GM19455 (cell line): ENCODE results near the gene GTF3A.
"Not testable (repeated sequence)": the region's sequence is repeated elsewhere in the genome, so short reads cannot be mapped to it uniquely, and the experiment has no call there.

Experiments
- ATAC-seq: cut with Tn5 transposase; IDR thresholded peaks from one replicate; pipeline ENCODE4 v1.9.1; 2021; ENCODE audit not compliant: unreplicated experiment

Gene GTF3A

GRCh38 chr13:27424246-27425157 is at the start of gene GTF3A:
Gene GTF3A, plus strand, starts transcription at chr13:27424619.
- peak; percentile 69 for ATAC-seq

- no peak for ATAC-seq
Observed at GRCh38 chr13:27374650-27375049, 49.8 kb upstream of the GTF3A start.

GRCh38 chr13:27375686-27376326 is 48.6 kb upstream of the GTF3A start:
- no peak for ATAC-seq

DNA sequence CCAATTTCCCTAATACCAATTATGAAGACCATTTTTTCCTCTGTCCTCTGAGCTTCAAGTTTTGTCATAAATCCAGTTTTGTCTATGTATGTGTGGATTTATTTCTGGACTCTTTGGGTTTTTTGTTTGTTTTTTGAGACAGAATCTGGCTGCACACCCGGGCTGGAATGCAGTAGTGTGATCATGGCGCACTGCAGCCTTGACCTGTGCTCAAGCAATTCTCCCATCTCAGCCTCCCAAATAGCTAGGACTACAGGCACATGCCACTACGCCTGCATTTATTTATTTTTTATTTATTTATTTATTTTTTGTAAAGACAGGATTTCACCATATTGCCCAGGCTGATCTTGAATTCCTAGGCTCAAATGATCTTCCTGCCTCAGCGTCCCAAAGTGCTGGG is 45.3 kb upstream of the GTF3A start:
- no peak for ATAC-seq

DNA sequence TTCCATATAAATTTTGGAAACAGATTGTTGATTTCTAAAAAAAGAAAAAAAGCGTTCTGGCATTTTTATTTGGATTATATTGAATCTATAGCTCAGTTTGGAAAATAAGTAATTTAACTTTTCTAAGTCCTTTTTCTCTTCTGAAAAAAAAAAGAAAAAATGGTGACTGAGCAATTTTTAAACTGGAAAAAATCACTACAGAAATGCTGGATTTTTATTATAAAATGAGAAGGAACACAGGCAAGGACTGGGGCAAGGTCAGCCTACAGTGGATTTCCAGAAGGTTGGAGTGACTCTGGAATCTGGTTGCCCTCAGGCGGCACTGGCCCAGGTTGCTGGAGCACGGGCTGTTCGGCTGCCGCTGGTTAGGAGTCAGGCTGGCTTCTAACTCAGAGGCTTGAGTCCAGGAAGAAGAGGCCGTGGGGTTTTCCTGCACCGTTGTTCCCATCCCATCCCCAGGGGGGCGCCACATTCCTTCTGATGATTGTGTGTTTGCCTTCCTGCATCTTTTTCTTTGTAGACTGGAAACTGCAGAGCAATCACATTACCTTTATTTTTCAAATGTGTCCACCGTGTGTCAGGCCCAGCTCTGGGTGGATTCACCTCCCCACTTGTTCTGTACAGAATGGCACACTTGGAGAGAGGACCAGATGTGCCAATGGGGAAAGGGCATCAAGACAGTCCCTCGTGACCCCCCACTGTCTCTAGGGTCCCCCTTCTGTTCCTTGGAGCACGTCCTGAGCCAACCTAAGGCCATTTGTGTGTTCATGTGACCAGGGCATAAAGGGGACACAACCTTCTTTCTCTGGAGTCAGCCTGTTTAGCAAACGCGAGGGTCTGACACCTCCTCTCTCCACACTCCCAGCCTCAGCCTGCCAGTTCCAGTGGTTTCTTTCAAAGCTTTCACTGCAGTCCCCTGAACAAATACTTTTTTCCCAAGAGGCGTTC is 44.5 kb upstream of the GTF3A start:
- ATAC-seq, result no peak

GRCh38 chr13:27381601-27382000 is 42.8 kb upstream of the GTF3A start:
- ATAC-seq, result no peak

DNA sequence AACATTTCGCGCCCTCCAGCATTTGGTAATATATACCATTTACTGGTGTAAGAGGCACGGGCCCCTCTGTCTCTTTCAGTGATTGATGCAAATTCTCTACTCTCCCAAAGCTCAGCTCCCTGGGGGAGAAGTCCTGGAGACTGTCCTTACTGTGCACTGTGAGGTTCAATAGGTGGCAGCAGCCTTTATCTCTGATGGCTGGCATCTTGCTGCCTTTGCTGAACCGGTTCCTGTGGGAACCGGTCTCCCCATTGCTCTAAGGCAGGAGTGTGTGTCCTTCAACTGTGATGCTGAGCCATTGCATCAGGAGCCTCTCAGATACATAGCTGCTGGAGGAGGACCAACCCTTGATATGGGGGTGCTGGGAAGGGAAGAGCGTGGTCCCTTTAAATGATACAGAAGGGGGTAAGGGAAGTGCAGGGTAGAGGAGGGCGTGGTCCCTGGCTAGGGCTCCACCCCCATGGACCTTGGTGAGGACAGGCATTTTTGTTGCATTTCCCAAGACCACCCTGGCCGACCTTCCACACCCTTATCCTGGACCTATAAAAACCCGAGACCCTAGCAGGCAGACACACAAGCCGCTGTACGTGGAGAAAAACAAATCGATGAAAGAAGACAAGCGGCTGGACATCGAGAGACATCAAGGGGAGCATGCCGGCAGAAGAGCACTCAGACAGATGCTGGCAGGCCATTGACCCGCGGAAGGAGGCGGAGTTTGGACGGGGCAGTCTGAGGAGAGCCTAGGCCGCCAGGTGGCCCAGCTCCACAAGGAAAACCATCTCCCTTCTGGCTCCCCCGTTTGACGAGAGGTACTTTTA is 41.1 kb upstream of the GTF3A start:
- ATAC-seq, result no peak

- no peak for ATAC-seq
Observed at GRCh38 chr13:27384285-27384684, 40.1 kb upstream of the GTF3A start.

DNA sequence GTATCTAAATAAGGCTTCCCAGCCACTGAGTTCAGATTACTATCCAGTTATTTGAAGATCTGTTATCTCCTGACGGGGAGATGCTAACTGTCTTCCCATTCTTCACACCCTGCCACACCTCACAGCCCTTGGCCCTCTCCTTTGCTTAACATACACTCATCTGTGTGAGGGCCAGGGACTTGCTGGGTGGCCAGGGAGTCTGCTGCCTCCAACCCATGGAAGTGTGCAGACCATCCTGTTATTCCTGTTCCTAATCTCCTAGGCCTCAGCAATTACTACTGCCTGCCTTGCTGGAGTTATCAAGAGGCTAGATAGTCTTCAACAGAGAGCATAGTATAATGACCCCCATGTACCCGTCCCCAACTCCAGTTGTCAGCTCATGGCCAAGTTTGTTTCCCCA is 36.2 kb upstream of the GTF3A start:
- no peak for ATAC-seq

GRCh38 chr13:27389891-27390290 is 34.5 kb upstream of the GTF3A start:
- no peak for ATAC-seq

DNA sequence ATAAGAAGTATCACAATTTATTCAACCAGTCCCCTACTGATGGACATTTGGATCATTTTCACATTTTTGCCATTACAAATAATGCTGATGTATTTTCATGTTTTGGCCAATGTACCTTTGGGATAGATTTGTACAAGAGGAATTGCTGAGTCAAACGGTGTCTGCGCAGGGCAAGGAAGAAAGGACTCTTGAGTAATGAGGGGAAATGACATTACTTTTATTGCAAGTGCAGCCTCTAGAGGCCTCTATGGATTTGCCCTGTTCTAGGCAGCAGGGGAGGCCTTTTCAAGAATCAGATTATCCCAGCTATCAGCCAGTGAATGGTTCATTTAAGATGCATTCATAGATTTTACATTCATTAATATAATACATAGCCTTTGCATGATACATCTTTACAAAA is 32.9 kb upstream of the GTF3A start:
- no peak for ATAC-seq

DNA sequence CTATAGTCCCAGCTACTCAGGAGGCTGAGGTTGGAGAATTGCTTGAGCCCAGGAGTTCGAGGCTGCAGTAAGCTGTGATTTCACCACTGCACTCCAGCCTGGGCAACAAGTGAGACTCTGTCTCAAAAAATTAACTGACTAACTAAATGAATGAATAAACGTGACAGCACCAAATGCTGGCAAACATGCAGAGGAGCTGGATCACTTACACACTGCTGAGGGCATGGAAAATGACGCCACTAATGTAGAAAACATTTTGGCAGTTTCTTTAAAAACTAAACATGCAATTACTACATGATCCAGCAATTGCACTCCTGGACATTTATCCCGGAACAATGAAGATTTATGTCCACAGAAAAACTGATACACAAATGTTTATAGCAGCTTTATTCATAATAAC is 31.3 kb upstream of the GTF3A start:
- ATAC-seq, result no peak

- ATAC-seq, result no peak
Observed at GRCh38 chr13:27395007-27395510, 29.4 kb upstream of the GTF3A start.

- ATAC-seq, result no peak
Observed at GRCh38 chr13:27396252-27396846, 28.1 kb upstream of the GTF3A start.

- no peak for ATAC-seq
Observed at GRCh38 chr13:27398360-27398759, 26.1 kb upstream of the GTF3A start.

- not testable (repeated sequence) for ATAC-seq
Observed at GRCh38 chr13:27400405-27400804, 24.0 kb upstream of the GTF3A start.

- no peak for ATAC-seq
Observed at GRCh38 chr13:27401210-27401609, 23.2 kb upstream of the GTF3A start.

GRCh38 chr13:27403203-27403678 is 21.2 kb upstream of the GTF3A start:
- ATAC-seq, result no peak

GRCh38 chr13:27403727-27404385 is 20.6 kb upstream of the GTF3A start:
- ATAC-seq, result no peak
